ENCODE measurements around the gene PEF1.

Gene PEF1

GRCh38 chr1:31674626-31675025, 29.9 kb upstream of the PEF1 start:
- no peak for ATAC-seq
- no peak for TF ChIP-seq GLIS3 (CRISPR knock-in tag; IDR thresholded peaks at IDR 0.05)
- TF ChIP-seq, protein P1, sequence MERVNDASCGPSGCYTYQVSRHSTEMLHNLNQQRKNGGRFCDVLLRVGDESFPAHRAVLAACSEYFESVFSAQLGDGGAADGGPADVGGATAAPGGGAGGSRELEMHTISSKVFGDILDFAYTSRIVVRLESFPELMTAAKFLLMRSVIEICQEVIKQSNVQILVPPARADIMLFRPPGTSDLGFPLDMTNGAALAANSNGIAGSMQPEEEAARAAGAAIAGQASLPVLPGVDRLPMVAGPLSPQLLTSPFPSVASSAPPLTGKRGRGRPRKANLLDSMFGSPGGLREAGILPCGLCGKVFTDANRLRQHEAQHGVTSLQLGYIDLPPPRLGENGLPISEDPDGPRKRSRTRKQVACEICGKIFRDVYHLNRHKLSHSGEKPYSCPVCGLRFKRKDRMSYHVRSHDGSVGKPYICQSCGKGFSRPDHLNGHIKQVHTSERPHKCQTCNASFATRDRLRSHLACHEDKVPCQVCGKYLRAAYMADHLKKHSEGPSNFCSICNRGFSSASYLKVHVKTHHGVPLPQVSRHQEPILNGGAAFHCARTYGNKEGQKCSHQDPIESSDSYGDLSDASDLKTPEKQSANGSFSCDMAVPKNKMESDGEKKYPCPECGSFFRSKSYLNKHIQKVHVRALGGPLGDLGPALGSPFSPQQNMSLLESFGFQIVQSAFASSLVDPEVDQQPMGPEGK (CRISPR knock-in tag; IDR thresholded peaks at IDR 0.05; ENCODE audit: borderline replicate concordance), result no peak
- TF ChIP-seq, protein P2, sequence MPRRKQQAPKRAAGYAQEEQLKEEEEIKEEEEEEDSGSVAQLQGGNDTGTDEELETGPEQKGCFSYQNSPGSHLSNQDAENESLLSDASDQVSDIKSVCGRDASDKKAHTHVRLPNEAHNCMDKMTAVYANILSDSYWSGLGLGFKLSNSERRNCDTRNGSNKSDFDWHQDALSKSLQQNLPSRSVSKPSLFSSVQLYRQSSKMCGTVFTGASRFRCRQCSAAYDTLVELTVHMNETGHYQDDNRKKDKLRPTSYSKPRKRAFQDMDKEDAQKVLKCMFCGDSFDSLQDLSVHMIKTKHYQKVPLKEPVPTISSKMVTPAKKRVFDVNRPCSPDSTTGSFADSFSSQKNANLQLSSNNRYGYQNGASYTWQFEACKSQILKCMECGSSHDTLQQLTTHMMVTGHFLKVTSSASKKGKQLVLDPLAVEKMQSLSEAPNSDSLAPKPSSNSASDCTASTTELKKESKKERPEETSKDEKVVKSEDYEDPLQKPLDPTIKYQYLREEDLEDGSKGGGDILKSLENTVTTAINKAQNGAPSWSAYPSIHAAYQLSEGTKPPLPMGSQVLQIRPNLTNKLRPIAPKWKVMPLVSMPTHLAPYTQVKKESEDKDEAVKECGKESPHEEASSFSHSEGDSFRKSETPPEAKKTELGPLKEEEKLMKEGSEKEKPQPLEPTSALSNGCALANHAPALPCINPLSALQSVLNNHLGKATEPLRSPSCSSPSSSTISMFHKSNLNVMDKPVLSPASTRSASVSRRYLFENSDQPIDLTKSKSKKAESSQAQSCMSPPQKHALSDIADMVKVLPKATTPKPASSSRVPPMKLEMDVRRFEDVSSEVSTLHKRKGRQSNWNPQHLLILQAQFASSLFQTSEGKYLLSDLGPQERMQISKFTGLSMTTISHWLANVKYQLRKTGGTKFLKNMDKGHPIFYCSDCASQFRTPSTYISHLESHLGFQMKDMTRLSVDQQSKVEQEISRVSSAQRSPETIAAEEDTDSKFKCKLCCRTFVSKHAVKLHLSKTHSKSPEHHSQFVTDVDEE (CRISPR knock-in tag; IDR thresholded peaks at IDR 0.05), result no peak

GRCh38 chr1:31673433-31673832, 28.8 kb upstream of the PEF1 start:
- no peak for ATAC-seq
- TF ChIP-seq OSR1 (CRISPR knock-in tag; IDR thresholded peaks at IDR 0.05) (no peak), BACH2 (CRISPR knock-in tag; IDR thresholded peaks at IDR 0.05; ENCODE audit: borderline replicate concordance) (no peak), ZFP30 (CRISPR knock-in tag; IDR thresholded peaks at IDR 0.05) (no peak), ZNF70 (CRISPR knock-in tag; IDR thresholded peaks at IDR 0.05) (no peak), CSDC2 (CRISPR knock-in tag; IDR thresholded peaks at IDR 0.05) (no peak), ESRRG (CRISPR knock-in tag; IDR thresholded peaks at IDR 0.05) (no peak), ARNTL (CRISPR knock-in tag; IDR thresholded peaks at IDR 0.05; ENCODE audit: borderline replicate concordance, low read depth) (no peak)
- TF ChIP-seq, protein P2 (CRISPR knock-in tag; IDR thresholded peaks at IDR 0.05), result no peak

- no peak for ATAC-seq
- TF ChIP-seq ZNF70 (CRISPR knock-in tag; IDR thresholded peaks at IDR 0.05) (no peak), ARNTL (CRISPR knock-in tag; IDR thresholded peaks at IDR 0.05; ENCODE audit: borderline replicate concordance, low read depth) (no peak), ZFP30 (CRISPR knock-in tag; IDR thresholded peaks at IDR 0.05) (no peak), OSR1 (CRISPR knock-in tag; IDR thresholded peaks at IDR 0.05) (no peak), BACH2 (CRISPR knock-in tag; IDR thresholded peaks at IDR 0.05; ENCODE audit: borderline replicate concordance) (no peak), ZC3H10 (CRISPR knock-in tag; IDR thresholded peaks at IDR 0.05) (no peak), ZFP3 (CRISPR knock-in tag; IDR thresholded peaks at IDR 0.05) (no peak), ZNF565 (CRISPR knock-in tag; conservative IDR thresholded peaks at IDR 0.05; ENCODE audit: low read depth) (no peak), ZNF8 (CRISPR knock-in tag; IDR thresholded peaks at IDR 0.05) (no peak), CSDC2 (CRISPR knock-in tag; IDR thresholded peaks at IDR 0.05) (no peak), TCF4 (CRISPR knock-in tag; IDR thresholded peaks at IDR 0.05; ENCODE audit: borderline replicate concordance) (no peak)
- TF ChIP-seq, protein P3, sequence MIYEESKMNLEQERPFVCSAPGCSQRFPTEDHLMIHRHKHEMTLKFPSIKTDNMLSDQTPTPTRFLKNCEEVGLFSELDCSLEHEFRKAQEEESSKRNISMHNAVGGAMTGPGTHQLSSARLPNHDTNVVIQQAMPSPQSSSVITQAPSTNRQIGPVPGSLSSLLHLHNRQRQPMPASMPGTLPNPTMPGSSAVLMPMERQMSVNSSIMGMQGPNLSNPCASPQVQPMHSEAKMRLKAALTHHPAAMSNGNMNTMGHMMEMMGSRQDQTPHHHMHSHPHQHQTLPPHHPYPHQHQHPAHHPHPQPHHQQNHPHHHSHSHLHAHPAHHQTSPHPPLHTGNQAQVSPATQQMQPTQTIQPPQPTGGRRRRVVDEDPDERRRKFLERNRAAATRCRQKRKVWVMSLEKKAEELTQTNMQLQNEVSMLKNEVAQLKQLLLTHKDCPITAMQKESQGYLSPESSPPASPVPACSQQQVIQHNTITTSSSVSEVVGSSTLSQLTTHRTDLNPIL (CRISPR knock-in tag; IDR thresholded peaks at IDR 0.05; ENCODE audit: low read depth), result no peak
These were observed 28.3 kb upstream of the PEF1 start for GRCh38 chr1:31672986-31673385.

GRCh38 chr1:31671561-31672201, 27.0 kb upstream of the PEF1 start:
- ATAC-seq, result no peak
- no peak for TF ChIP-seq RARB (CRISPR knock-in tag; IDR thresholded peaks at IDR 0.05)
- TF ChIP-seq GLIS3 (CRISPR knock-in tag; IDR thresholded peaks at IDR 0.05), result no peak
- no peak for TF ChIP-seq ZNF70 (CRISPR knock-in tag; IDR thresholded peaks at IDR 0.05)
- no peak for TF ChIP-seq OSR1 (CRISPR knock-in tag; IDR thresholded peaks at IDR 0.05)
- TF ChIP-seq ZNF8 (CRISPR knock-in tag; IDR thresholded peaks at IDR 0.05), result no peak
- TF ChIP-seq, protein P3 (CRISPR knock-in tag; IDR thresholded peaks at IDR 0.05; ENCODE audit: low read depth), result no peak
- TF ChIP-seq CSDC2 (CRISPR knock-in tag; IDR thresholded peaks at IDR 0.05), result no peak
- no peak for TF ChIP-seq ZFP30 (CRISPR knock-in tag; IDR thresholded peaks at IDR 0.05)
- no peak for TF ChIP-seq TCF4 (CRISPR knock-in tag; IDR thresholded peaks at IDR 0.05; ENCODE audit: borderline replicate concordance)
- no peak for TF ChIP-seq SNAI2 (CRISPR knock-in tag; IDR thresholded peaks at IDR 0.05)
- TF ChIP-seq, protein P4, sequence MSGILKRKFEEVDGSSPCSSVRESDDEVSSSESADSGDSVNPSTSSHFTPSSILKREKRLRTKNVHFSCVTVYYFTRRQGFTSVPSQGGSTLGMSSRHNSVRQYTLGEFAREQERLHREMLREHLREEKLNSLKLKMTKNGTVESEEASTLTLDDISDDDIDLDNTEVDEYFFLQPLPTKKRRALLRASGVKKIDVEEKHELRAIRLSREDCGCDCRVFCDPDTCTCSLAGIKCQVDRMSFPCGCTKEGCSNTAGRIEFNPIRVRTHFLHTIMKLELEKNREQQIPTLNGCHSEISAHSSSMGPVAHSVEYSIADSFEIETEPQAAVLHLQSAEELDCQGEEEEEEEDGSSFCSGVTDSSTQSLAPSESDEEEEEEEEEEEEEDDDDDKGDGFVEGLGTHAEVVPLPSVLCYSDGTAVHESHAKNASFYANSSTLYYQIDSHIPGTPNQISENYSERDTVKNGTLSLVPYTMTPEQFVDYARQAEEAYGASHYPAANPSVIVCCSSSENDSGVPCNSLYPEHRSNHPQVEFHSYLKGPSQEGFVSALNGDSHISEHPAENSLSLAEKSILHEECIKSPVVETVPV (CRISPR knock-in tag; IDR thresholded peaks at IDR 0.05), result no peak

Data from SK-N-SH treated with all-trans-retinoic acid at 6 μM for 48 hours (cell line).